Measurements from ENCODE around the gene TTBK2. TPM values are rescaled to one million over a fixed set of nuclear protein-coding genes. Genes with fewer than 3 reads are reported as not detected.
A peak's percentile ranks its signal among the peaks of the same experiment; 100 is the strongest.

TTBK2 gene
- total RNA-seq, 1 donor from 2014 or later, result 14.1 TPM

DNA sequence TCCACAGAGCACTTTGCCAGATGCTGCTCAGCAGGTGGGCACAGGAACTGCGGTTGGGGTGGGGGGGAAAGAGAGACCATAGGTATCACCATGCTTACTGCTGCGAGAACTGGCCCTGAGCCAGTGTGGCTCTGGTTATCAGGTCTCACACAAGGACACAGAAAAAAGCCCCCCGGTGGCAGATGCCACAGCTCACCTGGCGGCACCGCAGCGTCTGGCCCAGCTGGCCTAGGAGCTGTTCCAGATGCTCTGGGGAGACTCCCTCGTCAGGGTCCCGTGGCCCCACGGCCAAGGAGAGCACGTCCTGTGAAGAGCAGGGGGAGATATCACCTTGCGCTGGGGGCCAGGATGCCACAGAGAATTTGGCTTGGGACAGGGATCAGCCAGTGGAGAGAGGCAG is 194.5 kb downstream of the TTBK2 start:
- Mint-ChIP-seq H3K9me3 (ENCODE audit: unreplicated experiment) (no peaks in the 10 kb centered on the region), H3K36me3 (ENCODE audit: low read depth, unreplicated experiment) (peaks cover 37% of the 10 kb centered on the region), H3K27me3 (ENCODE audit: unreplicated experiment) (peaks cover under 1% of the 10 kb centered on the region), H3K4me1 (ENCODE audit: unreplicated experiment) (no peaks in the 10 kb centered on the region), H3K4me3 (ENCODE audit: unreplicated experiment) (no peak overlapping the region), H3K27ac (ENCODE audit: unreplicated experiment) (no peak overlapping the region)
- DNase-seq (ENCODE audit: low spot score), result no peak
- TF ChIP-seq, protein P1, sequence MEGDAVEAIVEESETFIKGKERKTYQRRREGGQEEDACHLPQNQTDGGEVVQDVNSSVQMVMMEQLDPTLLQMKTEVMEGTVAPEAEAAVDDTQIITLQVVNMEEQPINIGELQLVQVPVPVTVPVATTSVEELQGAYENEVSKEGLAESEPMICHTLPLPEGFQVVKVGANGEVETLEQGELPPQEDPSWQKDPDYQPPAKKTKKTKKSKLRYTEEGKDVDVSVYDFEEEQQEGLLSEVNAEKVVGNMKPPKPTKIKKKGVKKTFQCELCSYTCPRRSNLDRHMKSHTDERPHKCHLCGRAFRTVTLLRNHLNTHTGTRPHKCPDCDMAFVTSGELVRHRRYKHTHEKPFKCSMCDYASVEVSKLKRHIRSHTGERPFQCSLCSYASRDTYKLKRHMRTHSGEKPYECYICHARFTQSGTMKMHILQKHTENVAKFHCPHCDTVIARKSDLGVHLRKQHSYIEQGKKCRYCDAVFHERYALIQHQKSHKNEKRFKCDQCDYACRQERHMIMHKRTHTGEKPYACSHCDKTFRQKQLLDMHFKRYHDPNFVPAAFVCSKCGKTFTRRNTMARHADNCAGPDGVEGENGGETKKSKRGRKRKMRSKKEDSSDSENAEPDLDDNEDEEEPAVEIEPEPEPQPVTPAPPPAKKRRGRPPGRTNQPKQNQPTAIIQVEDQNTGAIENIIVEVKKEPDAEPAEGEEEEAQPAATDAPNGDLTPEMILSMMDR (IDR thresholded peaks at IDR 0.05; ENCODE audit: unreplicated experiment), result no peak

DNA sequence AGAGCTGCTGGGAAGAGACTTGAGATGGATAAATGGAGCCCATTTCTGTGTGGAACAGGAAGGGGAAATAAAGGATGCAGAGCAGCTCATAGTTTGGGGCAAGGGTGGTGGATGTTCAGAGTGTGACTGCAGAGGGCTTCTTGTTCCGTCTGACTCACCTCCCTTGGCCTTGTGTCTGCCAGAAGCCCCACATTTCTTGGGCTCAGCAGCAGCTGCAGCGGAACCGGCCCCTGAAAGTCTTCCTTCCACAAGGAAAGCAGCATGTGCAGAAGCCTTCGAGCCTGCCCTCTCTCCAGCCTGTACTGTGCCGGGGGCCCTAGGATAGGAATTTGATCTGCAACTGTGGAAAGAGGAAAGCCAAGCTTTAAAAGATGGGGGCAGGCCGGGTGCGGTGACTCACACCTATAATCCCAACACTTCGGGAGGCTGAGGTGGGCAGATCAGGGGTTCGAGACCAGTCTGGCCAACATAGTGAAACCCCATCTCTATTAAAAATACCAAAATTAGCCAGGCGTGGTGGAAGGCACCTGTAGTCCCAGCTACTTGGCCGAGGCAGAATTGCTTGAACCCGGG is 195.2 kb downstream of the TTBK2 start:
- TF ChIP-seq, protein P1 (IDR thresholded peaks at IDR 0.05; ENCODE audit: unreplicated experiment), result no peak
- Mint-ChIP-seq H3K27me3 (ENCODE audit: unreplicated experiment) (peaks cover under 1% of the 10 kb centered on the region), H3K9me3 (ENCODE audit: unreplicated experiment) (no peaks in the 10 kb centered on the region), H3K4me1 (ENCODE audit: unreplicated experiment) (no peaks in the 10 kb centered on the region), H3K27ac (ENCODE audit: unreplicated experiment) (no peak overlapping the region), H3K4me3 (ENCODE audit: unreplicated experiment) (peak overlapping the region; percentile 63), H3K36me3 (ENCODE audit: low read depth, unreplicated experiment) (peaks cover 35% of the 10 kb centered on the region)
- no peak for DNase-seq (ENCODE audit: low spot score)

DNA sequence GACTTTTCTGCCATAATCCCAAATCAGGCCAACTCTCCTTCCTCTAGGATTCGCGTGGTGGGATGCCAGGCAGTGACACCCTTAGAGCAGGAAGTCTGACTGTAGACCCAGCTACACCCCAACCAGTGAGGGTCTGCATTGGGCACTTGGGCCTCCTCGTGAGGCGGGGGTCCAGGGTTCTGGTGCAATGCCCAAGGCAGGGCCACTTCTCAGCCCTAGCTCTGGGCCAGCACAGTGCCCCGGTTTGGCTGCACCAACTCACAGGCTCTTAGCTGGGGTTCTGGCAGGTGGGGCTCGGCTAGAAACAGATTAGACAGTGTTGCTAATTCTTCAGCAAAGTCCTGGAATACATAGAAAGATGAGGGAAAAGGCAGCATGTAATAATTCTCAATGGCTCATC is 196.3 kb downstream of the TTBK2 start:
- H3K9me3 Mint-ChIP-seq (ENCODE audit: unreplicated experiment), result no peaks in the 10 kb centered on the region
- H3K36me3 Mint-ChIP-seq (ENCODE audit: low read depth, unreplicated experiment), result peaks cover 47% of the 10 kb centered on the region
- H3K4me3 Mint-ChIP-seq (ENCODE audit: unreplicated experiment), result no peak overlapping the region
- no peak for DNase-seq (ENCODE audit: low spot score)
- H3K4me1 Mint-ChIP-seq (ENCODE audit: unreplicated experiment), result no peaks in the 10 kb centered on the region
- TF ChIP-seq, protein P1 (IDR thresholded peaks at IDR 0.05; ENCODE audit: unreplicated experiment), result no peak
- H3K27ac Mint-ChIP-seq (ENCODE audit: unreplicated experiment), result no peak overlapping the region
- peaks cover 4% of the 10 kb centered on the region for H3K27me3 Mint-ChIP-seq (ENCODE audit: unreplicated experiment)

DNA sequence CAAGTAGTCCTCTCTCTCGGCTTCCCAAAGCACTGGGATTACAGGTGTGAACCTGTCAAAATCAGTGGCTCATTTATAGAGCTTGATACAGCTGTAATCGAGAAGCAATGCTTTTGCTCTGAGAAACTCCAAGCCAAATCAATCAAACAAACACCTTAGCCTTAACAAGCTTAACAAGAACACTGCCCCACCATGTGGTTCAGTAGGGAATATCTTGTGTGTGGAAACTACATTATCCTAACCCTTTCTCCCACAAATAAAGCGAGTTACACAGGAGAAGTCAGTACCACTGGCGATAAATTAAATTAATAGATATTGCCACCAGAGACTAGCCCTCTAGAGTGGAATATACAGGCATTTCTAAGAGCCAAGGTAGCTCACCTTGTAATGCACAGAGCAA is 197.5 kb downstream of the TTBK2 start:
- peaks cover 41% of the 10 kb centered on the region for H3K36me3 Mint-ChIP-seq (ENCODE audit: low read depth, unreplicated experiment)
- H3K4me1 Mint-ChIP-seq (ENCODE audit: unreplicated experiment), result no peaks in the 10 kb centered on the region
- H3K4me3 Mint-ChIP-seq (ENCODE audit: unreplicated experiment), result no peak overlapping the region
- H3K27me3 Mint-ChIP-seq (ENCODE audit: unreplicated experiment), result peaks cover 4% of the 10 kb centered on the region
- DNase-seq (ENCODE audit: low spot score), result no peak
- no peak overlapping the region for H3K27ac Mint-ChIP-seq (ENCODE audit: unreplicated experiment)
- TF ChIP-seq, protein P1 (IDR thresholded peaks at IDR 0.05; ENCODE audit: unreplicated experiment), result peak; percentile 20
- no peaks in the 10 kb centered on the region for H3K9me3 Mint-ChIP-seq (ENCODE audit: unreplicated experiment)

DNA sequence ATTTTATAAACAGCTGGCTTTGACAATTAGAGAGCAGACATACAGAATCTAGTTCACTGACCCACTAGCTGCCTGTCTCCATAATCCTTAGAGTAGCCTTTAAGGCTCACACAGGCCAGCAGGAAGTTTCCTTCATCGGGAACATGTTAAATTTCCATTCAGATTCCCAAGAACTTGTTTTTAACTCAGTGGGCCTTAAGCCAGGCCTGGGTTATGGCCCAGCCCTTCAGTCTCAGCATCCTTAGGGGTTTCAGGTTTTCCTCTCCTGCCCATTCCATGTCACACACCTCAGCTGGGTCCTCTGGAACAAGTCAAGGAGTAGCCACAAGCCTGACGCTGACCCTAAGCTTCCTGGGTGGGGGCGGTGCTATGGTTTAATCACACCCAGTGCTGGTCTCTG is 198.7 kb downstream of the TTBK2 start:
- Mint-ChIP-seq H3K9me3 (ENCODE audit: unreplicated experiment) (no peaks in the 10 kb centered on the region), H3K27me3 (ENCODE audit: unreplicated experiment) (peaks cover 6% of the 10 kb centered on the region), H3K4me3 (ENCODE audit: unreplicated experiment) (no peak overlapping the region), H3K36me3 (ENCODE audit: low read depth, unreplicated experiment) (peaks cover 32% of the 10 kb centered on the region), H3K27ac (ENCODE audit: unreplicated experiment) (no peak overlapping the region), H3K4me1 (ENCODE audit: unreplicated experiment) (no peaks in the 10 kb centered on the region)
- TF ChIP-seq, protein P1 (IDR thresholded peaks at IDR 0.05; ENCODE audit: unreplicated experiment), result no peak
- DNase-seq (ENCODE audit: low spot score), result no peak
